Stimulated activated naive CD8-positive, alpha-beta T cell treated with anti-CD3 and anti-CD28 coated beads, Interleukin-15, Interleukin-2, amounts not matched to agents 100 ng/mL and 50 ng/mL, for 24 hours (primary cell): ENCODE data around the gene SLC23A2.

Experiments used
- H3K27ac Mint-ChIP-seq: one replicate; pipeline ENCODE4 v1.8.0; 2021; ENCODE audit warnings: mild to moderate bottlenecking, mixed read lengths
- H3K27me3 Mint-ChIP-seq: one replicate; pipeline ENCODE4 v1.8.0; 2021; ENCODE audit warnings: mixed read lengths
- H3K36me3 Mint-ChIP-seq: one replicate; pipeline ENCODE4 v1.8.0; 2021; ENCODE audit warnings: low read depth, mixed read lengths
- H3K4me1 Mint-ChIP-seq: one replicate; pipeline ENCODE4 v1.8.0; 2021; ENCODE audit warnings: low read depth, mixed read lengths
- H3K4me3 Mint-ChIP-seq: one replicate; pipeline ENCODE4 v1.8.0; 2021; ENCODE audit warnings: mild to moderate bottlenecking, mixed read lengths
- H3K9me3 Mint-ChIP-seq: one replicate; pipeline ENCODE4 v1.8.0; 2021; ENCODE audit warnings: mixed read lengths

Gene SLC23A2

DNA sequence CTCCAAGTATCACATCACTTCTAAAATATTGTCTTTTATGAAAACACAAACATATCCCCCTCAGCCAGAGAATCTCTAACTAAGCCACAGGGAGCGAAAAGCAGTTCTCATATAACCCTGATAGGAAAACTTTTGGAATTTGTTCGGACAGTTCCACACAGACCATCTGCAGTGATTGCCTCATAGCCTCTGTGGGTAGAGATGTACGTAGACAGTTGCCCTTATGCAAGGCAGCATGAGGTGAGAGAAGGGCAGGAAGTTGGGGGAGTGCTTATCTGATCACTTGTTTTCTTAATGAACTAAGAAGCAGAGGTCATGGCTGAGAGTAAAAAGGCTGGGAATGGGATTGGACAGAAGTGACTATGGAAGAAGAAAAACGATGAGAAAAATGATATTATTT lies 39.6 kb downstream of the SLC23A2 start:
- Mint-ChIP-seq H3K4me3 (peak overlapping the region; percentile 6), H3K36me3 (peaks cover 9% of the 10 kb centered on the region), H3K27ac (peak overlapping the region; percentile 68), H3K27me3 (no peaks in the 10 kb centered on the region), H3K9me3 (no peaks in the 10 kb centered on the region), H3K4me1 (peaks cover 23% of the 10 kb centered on the region)

DNA sequence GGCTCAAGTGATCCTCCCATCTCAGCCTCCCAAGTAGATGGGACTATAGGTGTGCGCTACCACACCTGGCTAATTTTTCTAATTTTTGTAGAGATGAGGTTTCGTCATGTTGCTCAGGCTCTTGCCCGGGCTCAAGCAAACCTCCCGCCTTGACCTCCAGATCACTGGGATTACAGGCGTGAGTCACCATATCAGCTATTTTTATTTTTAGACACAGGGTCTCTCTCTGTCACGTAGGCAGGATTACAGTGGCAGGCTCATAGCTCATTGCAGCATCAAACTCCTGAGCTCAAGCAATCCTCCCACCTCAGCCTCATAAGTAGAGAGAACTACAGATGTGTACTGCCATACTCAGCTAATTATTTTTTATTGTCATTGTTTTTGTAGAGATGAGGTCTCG lies 41.7 kb downstream of the SLC23A2 start:
- Mint-ChIP-seq H3K27ac (no peak overlapping the region), H3K9me3 (no peaks in the 10 kb centered on the region), H3K36me3 (peaks cover 9% of the 10 kb centered on the region), H3K4me1 (peaks cover 28% of the 10 kb centered on the region), H3K4me3 (no peak overlapping the region), H3K27me3 (no peaks in the 10 kb centered on the region)

DNA sequence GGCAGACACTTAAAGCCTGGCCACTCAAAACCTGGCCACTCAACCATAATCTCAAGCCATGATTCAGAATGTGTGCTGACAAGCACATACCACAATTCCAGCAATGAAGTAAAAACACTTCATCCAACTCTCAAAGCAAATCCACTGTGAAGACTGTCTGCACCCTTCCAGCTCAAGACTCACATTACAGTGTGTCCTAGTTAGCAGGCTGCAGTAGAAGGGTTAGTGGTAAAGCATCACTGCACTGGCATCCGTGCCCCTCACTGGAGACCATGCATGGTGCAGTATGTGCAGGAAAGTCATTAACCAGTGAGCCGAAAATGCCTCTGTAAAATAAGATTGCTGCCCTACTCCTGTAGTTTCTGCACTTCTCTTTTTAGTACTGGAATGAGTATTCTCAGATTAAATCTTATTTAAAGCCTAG lies 43.4 kb downstream of the SLC23A2 start:
- Mint-ChIP-seq H3K9me3 (no peaks in the 10 kb centered on the region), H3K4me1 (peaks cover 25% of the 10 kb centered on the region), H3K27ac (no peak overlapping the region), H3K4me3 (no peak overlapping the region), H3K27me3 (no peaks in the 10 kb centered on the region), H3K36me3 (peaks cover 9% of the 10 kb centered on the region)

DNA sequence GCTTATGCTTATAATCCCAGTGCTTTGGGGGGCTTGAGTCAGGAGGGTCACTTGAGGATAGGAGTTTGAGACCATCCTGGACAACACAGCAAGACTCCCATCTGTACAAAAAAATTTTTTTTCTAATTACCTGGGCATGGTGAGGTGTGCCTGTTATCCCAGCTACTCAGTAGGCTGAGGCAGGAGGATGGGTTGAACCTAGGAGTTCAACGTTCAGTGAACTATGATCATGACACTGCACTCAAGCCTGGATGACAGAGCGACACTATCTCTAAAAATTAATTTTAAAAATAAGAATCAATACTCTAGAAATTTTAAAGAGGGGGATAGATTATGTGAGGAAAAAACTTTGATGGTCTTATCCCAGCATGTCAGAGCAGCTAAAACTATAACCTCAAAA lies 44.1 kb downstream of the SLC23A2 start:
- Mint-ChIP-seq H3K27ac (no peak overlapping the region), H3K4me3 (no peak overlapping the region), H3K36me3 (peaks cover 8% of the 10 kb centered on the region), H3K4me1 (peaks cover 19% of the 10 kb centered on the region), H3K27me3 (no peaks in the 10 kb centered on the region), H3K9me3 (no peaks in the 10 kb centered on the region)

GRCh38 chr20:4956200-4956810 lies 45.0 kb downstream of the SLC23A2 start:
- Mint-ChIP-seq H3K27me3 (no peaks in the 10 kb centered on the region), H3K4me1 (peaks cover 10% of the 10 kb centered on the region), H3K9me3 (no peaks in the 10 kb centered on the region), H3K36me3 (peaks cover 5% of the 10 kb centered on the region), H3K4me3 (no peak overlapping the region), H3K27ac (no peak overlapping the region)

GRCh38 chr20:4953881-4954280 lies 47.4 kb downstream of the SLC23A2 start:
- Mint-ChIP-seq H3K36me3 (peaks cover 5% of the 10 kb centered on the region), H3K4me3 (no peak overlapping the region), H3K27me3 (no peaks in the 10 kb centered on the region), H3K27ac (no peak overlapping the region), H3K4me1 (peaks cover 25% of the 10 kb centered on the region), H3K9me3 (no peaks in the 10 kb centered on the region)

DNA sequence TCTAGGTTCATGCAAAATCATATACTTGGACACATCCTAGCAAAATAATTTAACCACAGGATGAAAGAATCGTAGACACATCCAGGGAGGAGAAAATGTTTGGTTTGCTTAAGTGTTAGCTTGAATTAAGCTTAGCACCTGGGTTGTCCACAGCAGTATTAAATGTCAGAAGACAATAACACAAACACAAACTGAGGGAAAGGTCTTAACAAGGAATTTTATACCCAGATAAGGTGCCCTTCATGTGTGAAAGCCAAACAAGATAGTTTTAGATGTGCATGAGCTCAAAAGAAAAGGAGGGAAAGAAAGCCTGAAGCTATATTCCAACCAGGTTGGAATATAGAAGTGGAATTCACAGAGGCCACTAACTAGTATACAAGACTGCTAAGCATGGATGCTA lies 49.1 kb downstream of the SLC23A2 start:
- H3K36me3 Mint-ChIP-seq: peaks cover 15% of the 10 kb centered on the region
- no peaks in the 10 kb centered on the region for H3K27me3 Mint-ChIP-seq
- H3K4me1 Mint-ChIP-seq: peaks cover 36% of the 10 kb centered on the region

GRCh38 chr20:4951299-4951698 lies 50.0 kb downstream of the SLC23A2 start:
- H3K27ac Mint-ChIP-seq: no peak overlapping the region
- no peaks in the 10 kb centered on the region for H3K27me3 Mint-ChIP-seq
- no peak overlapping the region for H3K4me3 Mint-ChIP-seq
- H3K9me3 Mint-ChIP-seq: no peaks in the 10 kb centered on the region
- peaks cover 18% of the 10 kb centered on the region for H3K36me3 Mint-ChIP-seq
- peaks cover 45% of the 10 kb centered on the region for H3K4me1 Mint-ChIP-seq

More for the DNA sequence above, 49.1 kb downstream of the SLC23A2 start:
- Mint-ChIP-seq H3K9me3 (no peaks in the 10 kb centered on the region), H3K4me3 (no peak overlapping the region), H3K27ac (no peak overlapping the region)

DNA sequence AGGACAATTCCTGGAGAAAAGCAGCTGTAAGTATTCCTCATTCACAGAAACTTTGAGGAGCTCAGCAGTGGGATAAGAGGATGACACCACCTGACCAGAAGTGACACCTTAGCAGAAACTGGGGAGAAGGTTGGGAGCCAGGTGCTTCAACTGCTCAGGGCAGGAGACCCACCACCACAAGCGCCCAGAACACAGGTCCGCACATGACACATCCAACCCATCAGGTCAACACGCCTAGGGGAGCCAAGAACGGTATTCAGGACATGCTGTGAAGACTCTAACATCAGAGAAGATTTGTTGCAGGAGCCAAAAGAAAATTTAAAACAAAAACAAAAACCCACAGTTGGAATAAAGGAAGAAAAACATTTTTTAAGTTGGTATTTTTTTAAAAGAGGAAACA lies 50.5 kb downstream of the SLC23A2 start:
- H3K36me3 Mint-ChIP-seq: peaks cover 21% of the 10 kb centered on the region
- H3K9me3 Mint-ChIP-seq: no peaks in the 10 kb centered on the region
- H3K27me3 Mint-ChIP-seq: no peaks in the 10 kb centered on the region
- no peak overlapping the region for H3K4me3 Mint-ChIP-seq
- H3K4me1 Mint-ChIP-seq: peaks cover 43% of the 10 kb centered on the region
- H3K27ac Mint-ChIP-seq: no peak overlapping the region

- no peaks in the 10 kb centered on the region for H3K9me3 Mint-ChIP-seq
- H3K4me1 Mint-ChIP-seq: peaks cover 42% of the 10 kb centered on the region
- H3K27me3 Mint-ChIP-seq: no peaks in the 10 kb centered on the region
- peaks cover 21% of the 10 kb centered on the region for H3K36me3 Mint-ChIP-seq
- no peak overlapping the region for H3K27ac Mint-ChIP-seq
- no peak overlapping the region for H3K4me3 Mint-ChIP-seq
Measured at GRCh38 chr20:4950437-4950836, 50.9 kb downstream of the SLC23A2 start.

DNA sequence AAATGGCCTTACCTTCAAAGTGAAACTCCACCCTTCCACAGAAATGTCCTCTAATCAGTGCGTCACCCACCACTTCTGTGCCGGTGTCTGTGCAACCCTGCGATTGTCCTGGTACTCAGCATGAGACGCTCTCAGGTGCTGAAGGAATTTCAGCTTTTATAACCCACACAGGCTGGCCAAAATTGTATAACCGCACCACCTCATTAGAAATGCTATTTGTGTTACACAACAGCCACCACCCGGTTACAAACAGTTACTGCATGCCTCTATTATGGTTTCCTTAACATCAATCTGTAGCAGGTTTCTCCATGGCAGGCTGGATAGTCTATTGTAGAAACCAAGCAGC lies 51.5 kb downstream of the SLC23A2 start:
- H3K27ac Mint-ChIP-seq: no peak overlapping the region

DNA sequence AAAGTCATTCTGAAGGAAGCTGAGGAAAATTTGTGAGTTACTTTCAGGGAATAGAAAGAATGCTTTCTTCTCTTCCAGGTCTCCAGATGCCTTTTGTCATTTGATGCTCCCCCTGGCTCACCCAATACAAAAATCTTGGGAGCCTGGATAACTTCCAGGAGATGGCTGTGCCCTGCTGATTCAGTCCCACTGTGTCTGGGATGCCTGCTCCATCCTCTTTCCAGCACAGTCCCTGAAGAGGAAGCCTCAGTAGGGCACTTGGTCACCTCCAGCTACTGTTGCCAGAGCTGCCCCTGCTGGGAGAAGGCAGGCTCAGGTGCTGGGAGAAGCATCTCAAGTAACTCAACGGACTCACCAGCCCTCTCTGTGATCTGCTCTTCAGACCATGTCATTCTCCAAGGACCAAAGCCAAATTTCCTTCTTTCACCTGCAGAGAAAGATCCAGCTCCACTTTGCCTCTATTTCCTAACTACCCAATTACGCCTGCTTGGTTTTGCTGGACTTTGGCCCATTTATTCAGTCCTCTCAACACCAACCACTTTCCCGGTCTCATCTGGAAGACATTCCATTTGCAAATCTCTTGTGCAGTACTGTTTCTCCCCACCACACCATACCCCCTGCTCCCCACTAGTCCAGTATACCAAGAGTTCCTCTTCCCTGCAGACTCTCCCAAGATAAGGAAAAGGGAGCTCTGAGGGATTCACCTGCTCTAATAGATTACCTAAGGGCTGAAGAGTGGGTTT lies 53.3 kb downstream of the SLC23A2 start:
- Mint-ChIP-seq H3K4me1 (peaks cover 42% of the 10 kb centered on the region), H3K27ac (no peak overlapping the region), H3K4me3 (no peak overlapping the region), H3K27me3 (no peaks in the 10 kb centered on the region), H3K9me3 (no peaks in the 10 kb centered on the region), H3K36me3 (peaks cover 21% of the 10 kb centered on the region)

More for the DNA sequence above, 51.5 kb downstream of the SLC23A2 start:
- H3K4me3 Mint-ChIP-seq: no peak overlapping the region
- H3K9me3 Mint-ChIP-seq: no peaks in the 10 kb centered on the region
- H3K36me3 Mint-ChIP-seq: peaks cover 21% of the 10 kb centered on the region
- peaks cover 42% of the 10 kb centered on the region for H3K4me1 Mint-ChIP-seq
- no peaks in the 10 kb centered on the region for H3K27me3 Mint-ChIP-seq

GRCh38 chr20:4946986-4947385 lies 54.3 kb downstream of the SLC23A2 start:
- H3K9me3 Mint-ChIP-seq: no peaks in the 10 kb centered on the region
- H3K27ac Mint-ChIP-seq: no peak overlapping the region
- peaks cover 19% of the 10 kb centered on the region for H3K36me3 Mint-ChIP-seq
- H3K27me3 Mint-ChIP-seq: no peaks in the 10 kb centered on the region
- H3K4me3 Mint-ChIP-seq: no peak overlapping the region
- H3K4me1 Mint-ChIP-seq: peaks cover 51% of the 10 kb centered on the region

GRCh38 chr20:4946585-4946984 lies 54.7 kb downstream of the SLC23A2 start:
- Mint-ChIP-seq H3K9me3 (no peaks in the 10 kb centered on the region), H3K4me3 (no peak overlapping the region), H3K27ac (no peak overlapping the region), H3K27me3 (no peaks in the 10 kb centered on the region), H3K4me1 (peaks cover 54% of the 10 kb centered on the region), H3K36me3 (peaks cover 19% of the 10 kb centered on the region)

DNA sequence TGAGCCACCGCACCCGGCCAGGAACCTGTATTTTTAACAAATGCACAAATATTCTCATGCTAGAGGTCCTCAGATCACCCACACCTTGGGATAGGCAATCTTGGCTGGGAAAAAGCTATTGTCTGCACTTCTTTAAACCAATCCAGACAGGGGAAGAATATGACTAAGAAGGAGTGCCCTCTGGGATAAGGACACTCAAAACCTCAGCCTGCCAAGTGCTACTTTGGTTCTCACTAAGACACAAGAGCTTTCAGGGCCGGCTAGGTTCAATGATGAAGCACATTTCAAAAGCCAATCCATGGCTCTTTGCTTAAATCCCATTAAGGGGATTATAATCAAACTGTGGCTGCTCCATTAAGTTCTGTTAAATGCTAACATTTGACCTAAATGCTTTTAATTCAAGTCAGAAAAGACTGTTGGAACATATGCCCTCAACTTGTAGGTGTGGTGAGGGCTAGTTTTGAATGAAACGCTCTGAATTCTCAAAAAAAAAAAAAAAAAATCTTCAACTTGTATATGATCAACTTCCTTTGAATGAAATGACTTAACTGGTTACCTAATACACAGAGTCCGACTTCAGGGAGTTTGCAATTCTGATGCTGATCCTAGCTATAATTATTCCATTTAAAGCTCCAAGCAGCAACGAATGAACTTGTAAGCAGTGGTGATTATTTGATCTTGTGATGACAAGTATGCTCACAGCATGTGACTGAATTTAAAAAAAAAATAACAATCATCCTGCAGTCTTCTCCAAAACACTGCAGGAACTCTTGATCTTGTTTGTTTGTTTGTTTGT lies 56.6 kb downstream of the SLC23A2 start:
- H3K4me1 Mint-ChIP-seq: peaks cover 38% of the 10 kb centered on the region
- H3K27ac Mint-ChIP-seq: no peak overlapping the region
- H3K27me3 Mint-ChIP-seq: no peaks in the 10 kb centered on the region
- H3K9me3 Mint-ChIP-seq: no peaks in the 10 kb centered on the region
- peaks cover 27% of the 10 kb centered on the region for H3K36me3 Mint-ChIP-seq
- no peak overlapping the region for H3K4me3 Mint-ChIP-seq
